Measurements from ENCODE around the gene NEK6.

The NEK6 gene

DNA sequence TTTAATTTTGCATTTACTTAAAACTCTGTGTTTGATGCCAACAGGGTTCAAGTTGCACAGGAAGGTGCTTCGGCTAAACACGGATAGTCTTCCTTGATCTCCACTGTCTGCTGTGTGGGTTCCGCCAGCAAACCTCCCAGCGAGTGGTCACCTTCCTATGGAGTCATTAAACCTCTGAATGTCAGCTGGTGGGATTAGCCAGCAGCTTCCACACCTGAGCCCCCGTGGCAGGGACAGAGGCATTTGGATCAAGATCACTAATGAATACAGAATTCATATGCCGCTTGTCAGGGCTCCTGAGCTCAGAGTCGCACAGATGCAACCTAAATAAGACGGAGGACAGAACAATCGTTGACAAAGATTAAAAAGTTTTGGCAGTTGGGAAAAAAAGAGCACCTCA, 118.0 kb downstream of the NEK6 start:
- Histone ChIP-seq H3K9ac (ENCODE audit: low read depth, low read length, poor library complexity) (no peak overlapping the region), H2BK5ac (ENCODE audit: low read length) (no peak overlapping the region)
- no CpG with 5 or more reads among the region's 9 CpGs for WGBS, 2 donors (ENCODE audit: extremely low coverage in 2 of 2, insufficient read length in 2 of 2, insufficient replicate concordance in 1 of 2)

DNA sequence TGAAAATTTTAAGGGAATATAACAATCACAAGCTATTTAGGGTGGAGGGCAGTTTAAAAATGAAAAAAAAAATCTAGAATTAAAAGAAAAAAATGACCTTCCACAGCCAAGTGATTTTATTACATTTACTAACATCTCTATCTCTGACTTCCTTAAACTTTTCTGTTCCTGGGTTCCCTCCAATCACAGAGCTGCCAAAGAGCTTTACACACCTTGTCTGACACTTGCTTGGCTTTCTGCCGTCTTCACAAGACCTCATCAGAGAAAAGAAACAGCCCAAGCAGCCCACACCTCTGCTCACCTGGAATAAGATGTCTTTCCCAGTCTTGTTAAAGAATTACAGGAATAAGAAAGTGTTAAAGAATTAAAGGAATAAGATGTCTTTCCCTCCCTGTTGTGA, 118.6 kb downstream of the NEK6 start:
- Histone ChIP-seq H3K9ac (ENCODE audit: low read depth, low read length, poor library complexity) (no peak overlapping the region), H3K27me3 (ENCODE audit: control insufficient read depth in 3 of 3, insufficient read depth in 3 of 3, low read depth in 1 of 3, low read length in 3 of 3) (no peaks in the 10 kb centered on the region), H3K4ac (ENCODE audit: low read length) (no peak overlapping the region), H3K4me2 (ENCODE audit: insufficient read depth, low read length, poor library complexity, severe bottlenecking) (no peak overlapping the region), H3K14ac (ENCODE audit: low read length) (no peak overlapping the region), H2AFZ (ENCODE audit: low read length) (no peak overlapping the region), H3K27ac (replicated peaks; ENCODE audit: low read length) (no peak overlapping the region), H3K4me1 (ENCODE audit: control insufficient read depth in 2 of 2, insufficient read depth in 1 of 2, low read depth in 1 of 2, low read length in 2 of 2) (peaks cover 2% of the 10 kb centered on the region in 2 donors), H2BK120ac (ENCODE audit: low read depth, low read length) (no peak overlapping the region), H2BK5ac (ENCODE audit: low read length) (no peak overlapping the region), H4K91ac (ENCODE audit: low read depth, low read length, poor library complexity) (no peak overlapping the region), H2AK5ac (ENCODE audit: low read depth, low read length) (no peak overlapping the region), H3K79me1 (ENCODE audit: low read depth, low read length) (no peaks in the 10 kb centered on the region), H4K8ac (ENCODE audit: low read depth, low read length) (no peak overlapping the region), H3K36me3 (replicated peaks in 1 of 2; ENCODE audit: control insufficient read depth in 2 of 2, insufficient read depth in 2 of 2, low read length in 2 of 2) (peaks cover 2 to 45% of the 10 kb centered on the region in 2 donors), H3K9me3 (replicated peaks in 1 of 2; ENCODE audit: control insufficient read depth in 2 of 2, insufficient read depth in 1 of 2, low read depth in 1 of 2, low read length in 2 of 2) (peaks cover 0 to 9% of the 10 kb centered on the region in 2 donors), H2BK12ac (ENCODE audit: low read length) (no peak overlapping the region), H3K23ac (ENCODE audit: low read depth, low read length, poor library complexity) (no peak overlapping the region), H2BK15ac (ENCODE audit: low read length) (no peak overlapping the region), H3K4me3 (ENCODE audit: low read length in 2 of 2) (no peak overlapping the region), H3K18ac (ENCODE audit: low read length) (no peak overlapping the region)
- WGBS, 2 donors (ENCODE audit: extremely low coverage in 2 of 2, insufficient read length in 2 of 2, insufficient replicate concordance in 1 of 2), result no CpG with 5 or more reads among the region's 1 CpG
- no peak for DNase-seq (ENCODE audit: low spot score)

More for the DNA sequence above, 118.0 kb downstream of the NEK6 start:
- H3K4me1 ChIP-seq (ENCODE audit: control insufficient read depth in 2 of 2, insufficient read depth in 1 of 2, low read depth in 1 of 2, low read length in 2 of 2), result peaks cover 2% of the 10 kb centered on the region in 2 donors
- H2AFZ ChIP-seq (ENCODE audit: low read length), result no peak overlapping the region
- H2BK120ac ChIP-seq (ENCODE audit: low read depth, low read length), result no peak overlapping the region
- H2BK15ac ChIP-seq (ENCODE audit: low read length), result no peak overlapping the region
- H3K36me3 ChIP-seq (replicated peaks in 1 of 2; ENCODE audit: control insufficient read depth in 2 of 2, insufficient read depth in 2 of 2, low read length in 2 of 2), result peaks cover 2 to 40% of the 10 kb centered on the region in 2 donors
- DNase-seq (ENCODE audit: low spot score), result no peak
- no peak overlapping the region for H3K27ac ChIP-seq (replicated peaks; ENCODE audit: low read length)
- H3K4me3 ChIP-seq (ENCODE audit: low read length in 2 of 2), result no peak overlapping the region
- no peak overlapping the region for H4K91ac ChIP-seq (ENCODE audit: low read depth, low read length, poor library complexity)
- H4K8ac ChIP-seq (ENCODE audit: low read depth, low read length), result no peak overlapping the region
- H3K4ac ChIP-seq (ENCODE audit: low read length), result no peak overlapping the region
- H2BK12ac ChIP-seq (ENCODE audit: low read length), result no peak overlapping the region
- peaks cover 0 to 9% of the 10 kb centered on the region in 2 donors for H3K9me3 ChIP-seq (replicated peaks in 1 of 2; ENCODE audit: control insufficient read depth in 2 of 2, insufficient read depth in 1 of 2, low read depth in 1 of 2, low read length in 2 of 2)
- H3K23ac ChIP-seq (ENCODE audit: low read depth, low read length, poor library complexity), result no peak overlapping the region
- H3K27me3 ChIP-seq (ENCODE audit: control insufficient read depth in 3 of 3, insufficient read depth in 3 of 3, low read depth in 1 of 3, low read length in 3 of 3), result no peaks in the 10 kb centered on the region
- no peak overlapping the region for H2AK5ac ChIP-seq (ENCODE audit: low read depth, low read length)
- no peak overlapping the region for H3K4me2 ChIP-seq (ENCODE audit: insufficient read depth, low read length, poor library complexity, severe bottlenecking)
- H3K14ac ChIP-seq (ENCODE audit: low read length), result no peak overlapping the region
- H3K79me1 ChIP-seq (ENCODE audit: low read depth, low read length), result no peaks in the 10 kb centered on the region
- no peak overlapping the region for H3K18ac ChIP-seq (ENCODE audit: low read length)

DNA sequence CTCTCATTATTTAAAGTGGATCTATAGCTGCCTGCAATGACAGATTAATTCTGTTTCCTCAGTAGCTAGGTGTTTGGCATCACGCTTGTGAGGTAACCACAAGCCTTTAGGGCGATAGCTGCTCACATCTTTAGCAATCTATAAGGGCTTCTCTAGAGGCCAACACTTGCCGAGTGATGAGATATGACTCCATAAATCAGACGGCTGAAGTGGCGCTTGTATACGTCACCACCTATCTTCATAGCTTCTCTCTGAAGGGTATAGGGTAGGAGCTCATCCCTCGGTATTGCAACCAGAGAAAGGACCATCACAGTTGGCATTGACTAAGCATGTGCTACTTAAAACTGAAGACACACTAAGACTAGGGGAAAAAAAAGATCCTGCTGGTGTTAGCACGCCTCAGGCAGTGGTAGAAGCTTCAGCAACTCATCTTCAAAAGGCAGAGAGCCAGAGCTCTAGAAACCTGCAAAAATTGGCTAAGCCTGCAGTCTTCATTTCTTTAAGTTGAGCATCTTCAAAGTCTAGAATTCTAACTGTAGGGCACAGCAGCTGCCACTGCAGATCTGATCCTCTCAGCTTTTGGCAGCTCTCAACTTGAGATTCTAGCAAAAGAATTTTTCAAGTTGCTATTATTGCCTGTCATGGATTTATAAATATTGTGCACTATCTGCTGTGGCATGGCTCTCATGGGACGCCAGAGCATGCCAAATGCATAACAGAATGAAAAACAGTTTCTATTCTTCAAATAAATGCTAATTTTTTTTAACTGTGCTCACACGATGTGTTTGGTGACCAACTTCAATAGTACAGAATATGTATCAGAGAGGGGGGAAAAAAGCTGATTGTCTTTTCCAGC, 120.0 kb downstream of the NEK6 start:
- H3K9ac ChIP-seq (ENCODE audit: low read depth, low read length, poor library complexity), result no peak overlapping the region
- no peaks in the 10 kb centered on the region for H3K79me1 ChIP-seq (ENCODE audit: low read depth, low read length)
- H3K27me3 ChIP-seq (ENCODE audit: control insufficient read depth in 3 of 3, insufficient read depth in 3 of 3, low read depth in 1 of 3, low read length in 3 of 3), result no peaks in the 10 kb centered on the region
- no peak overlapping the region for H2BK5ac ChIP-seq (ENCODE audit: low read length)
- peaks cover 2 to 54% of the 10 kb centered on the region in 2 donors for H3K36me3 ChIP-seq (replicated peaks in 1 of 2; ENCODE audit: control insufficient read depth in 2 of 2, insufficient read depth in 2 of 2, low read length in 2 of 2)
- H3K4me2 ChIP-seq (ENCODE audit: insufficient read depth, low read length, poor library complexity, severe bottlenecking), result no peak overlapping the region
- DNase-seq (ENCODE audit: low spot score), result no peak
- no peak overlapping the region for H2BK12ac ChIP-seq (ENCODE audit: low read length)
- no peak overlapping the region for H2AK5ac ChIP-seq (ENCODE audit: low read depth, low read length)
- no peak overlapping the region for H3K14ac ChIP-seq (ENCODE audit: low read length)
- no peak overlapping the region for H4K91ac ChIP-seq (ENCODE audit: low read depth, low read length, poor library complexity)
- WGBS, 2 donors (ENCODE audit: extremely low coverage in 2 of 2, insufficient read length in 2 of 2, insufficient replicate concordance in 1 of 2), result no CpG with 5 or more reads among the region's 10 CpGs
- H3K18ac ChIP-seq (ENCODE audit: low read length), result no peak overlapping the region
- H2BK15ac ChIP-seq (ENCODE audit: low read length), result no peak overlapping the region
- peaks cover 0 to 3% of the 10 kb centered on the region in 2 donors for H3K4me1 ChIP-seq (ENCODE audit: control insufficient read depth in 2 of 2, insufficient read depth in 1 of 2, low read depth in 1 of 2, low read length in 2 of 2)
- peaks cover 0 to 9% of the 10 kb centered on the region in 2 donors for H3K9me3 ChIP-seq (replicated peaks in 1 of 2; ENCODE audit: control insufficient read depth in 2 of 2, insufficient read depth in 1 of 2, low read depth in 1 of 2, low read length in 2 of 2)
- no peak overlapping the region for H3K27ac ChIP-seq (replicated peaks; ENCODE audit: low read length)
- H4K8ac ChIP-seq (ENCODE audit: low read depth, low read length), result no peak overlapping the region
- no peak overlapping the region for H3K4me3 ChIP-seq (ENCODE audit: low read length in 2 of 2)
- no peak overlapping the region for H2BK120ac ChIP-seq (ENCODE audit: low read depth, low read length)
- H3K23ac ChIP-seq (ENCODE audit: low read depth, low read length, poor library complexity), result no peak overlapping the region
- H2AFZ ChIP-seq (ENCODE audit: low read length), result no peak overlapping the region
- H3K4ac ChIP-seq (ENCODE audit: low read length), result no peak overlapping the region

GRCh38 chr9:124381170-124381945, 123.6 kb downstream of the NEK6 start:
- peaks cover 0 to 50% of the 10 kb centered on the region in 2 donors for H3K36me3 ChIP-seq (replicated peaks in 1 of 2; ENCODE audit: control insufficient read depth in 2 of 2, insufficient read depth in 2 of 2, low read length in 2 of 2)
- no peaks in the 10 kb centered on the region for H3K27me3 ChIP-seq (ENCODE audit: control insufficient read depth in 3 of 3, insufficient read depth in 3 of 3, low read depth in 1 of 3, low read length in 3 of 3)
- no peak overlapping the region for H2AFZ ChIP-seq (ENCODE audit: low read length)
- H3K79me1 ChIP-seq (ENCODE audit: low read depth, low read length), result no peaks in the 10 kb centered on the region
- no peak overlapping the region for H3K4me3 ChIP-seq (ENCODE audit: low read length in 2 of 2)
- H3K9ac ChIP-seq (ENCODE audit: low read depth, low read length, poor library complexity), result no peak overlapping the region
- H2BK15ac ChIP-seq (ENCODE audit: low read length), result no peak overlapping the region
- no peak overlapping the region for H3K4me2 ChIP-seq (ENCODE audit: insufficient read depth, low read length, poor library complexity, severe bottlenecking)
- no peaks in the 10 kb centered on the region for H3K9me3 ChIP-seq (replicated peaks in 1 of 2; ENCODE audit: control insufficient read depth in 2 of 2, insufficient read depth in 1 of 2, low read depth in 1 of 2, low read length in 2 of 2)
- no peak overlapping the region for H3K23ac ChIP-seq (ENCODE audit: low read depth, low read length, poor library complexity)
- no peak overlapping the region for H3K14ac ChIP-seq (ENCODE audit: low read length)
- no CpG with 5 or more reads among the region's 4 CpGs for WGBS, 2 donors (ENCODE audit: extremely low coverage in 2 of 2, insufficient read length in 2 of 2, insufficient replicate concordance in 1 of 2)
- no peak overlapping the region for H2BK5ac ChIP-seq (ENCODE audit: low read length)
- no peak overlapping the region for H2AK5ac ChIP-seq (ENCODE audit: low read depth, low read length)
- H4K8ac ChIP-seq (ENCODE audit: low read depth, low read length), result no peak overlapping the region
- no peak overlapping the region for H3K4ac ChIP-seq (ENCODE audit: low read length)
- no peak overlapping the region for H4K91ac ChIP-seq (ENCODE audit: low read depth, low read length, poor library complexity)
- no peak overlapping the region for H3K18ac ChIP-seq (ENCODE audit: low read length)
- H3K4me1 ChIP-seq (ENCODE audit: control insufficient read depth in 2 of 2, insufficient read depth in 1 of 2, low read depth in 1 of 2, low read length in 2 of 2), result peaks cover 0 to 3% of the 10 kb centered on the region in 2 donors
- peak overlapping the region; percentile 30 for H3K27ac ChIP-seq (replicated peaks; ENCODE audit: low read length)
- no peak for DNase-seq (ENCODE audit: low spot score)
- no peak overlapping the region for H2BK12ac ChIP-seq (ENCODE audit: low read length)
- no peak overlapping the region for H2BK120ac ChIP-seq (ENCODE audit: low read depth, low read length)

Data from neuronal stem cell (in vitro differentiated cells).